ENCODE data around the gene NELL1.

DNA sequence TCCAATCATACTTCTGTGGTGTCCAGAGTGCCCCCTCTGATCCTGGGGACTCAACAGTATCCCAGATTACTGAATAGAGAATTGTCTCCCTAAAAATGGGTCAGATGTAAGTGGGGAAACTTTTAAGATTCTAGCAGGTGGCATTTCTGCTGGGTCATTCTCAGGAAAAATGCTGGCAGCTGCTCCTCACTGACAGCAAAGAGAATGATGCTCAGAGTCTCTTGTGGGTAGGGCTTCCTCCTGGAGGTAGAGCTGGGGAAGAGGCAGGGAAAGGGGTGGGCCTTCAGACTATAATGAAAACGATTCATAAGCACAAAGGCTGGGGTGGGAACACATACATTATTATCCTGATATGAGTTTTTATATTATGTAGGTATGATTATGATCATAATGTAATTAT lies 647.2 kb downstream of the NELL1 start:
- TF ChIP-seq, protein P1, sequence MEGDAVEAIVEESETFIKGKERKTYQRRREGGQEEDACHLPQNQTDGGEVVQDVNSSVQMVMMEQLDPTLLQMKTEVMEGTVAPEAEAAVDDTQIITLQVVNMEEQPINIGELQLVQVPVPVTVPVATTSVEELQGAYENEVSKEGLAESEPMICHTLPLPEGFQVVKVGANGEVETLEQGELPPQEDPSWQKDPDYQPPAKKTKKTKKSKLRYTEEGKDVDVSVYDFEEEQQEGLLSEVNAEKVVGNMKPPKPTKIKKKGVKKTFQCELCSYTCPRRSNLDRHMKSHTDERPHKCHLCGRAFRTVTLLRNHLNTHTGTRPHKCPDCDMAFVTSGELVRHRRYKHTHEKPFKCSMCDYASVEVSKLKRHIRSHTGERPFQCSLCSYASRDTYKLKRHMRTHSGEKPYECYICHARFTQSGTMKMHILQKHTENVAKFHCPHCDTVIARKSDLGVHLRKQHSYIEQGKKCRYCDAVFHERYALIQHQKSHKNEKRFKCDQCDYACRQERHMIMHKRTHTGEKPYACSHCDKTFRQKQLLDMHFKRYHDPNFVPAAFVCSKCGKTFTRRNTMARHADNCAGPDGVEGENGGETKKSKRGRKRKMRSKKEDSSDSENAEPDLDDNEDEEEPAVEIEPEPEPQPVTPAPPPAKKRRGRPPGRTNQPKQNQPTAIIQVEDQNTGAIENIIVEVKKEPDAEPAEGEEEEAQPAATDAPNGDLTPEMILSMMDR (IDR thresholded peaks at IDR 0.05; ENCODE audit: low read depth, low read length, poor library complexity, severe bottlenecking): no peak
- TF ChIP-seq EZH2phosphoT487 (IDR thresholded peaks at IDR 0.05; ENCODE audit: borderline replicate concordance, low read length): no peak
